GM18505 (cell line): Measurements from ENCODE around the gene PLTP.
"Not testable (repeated sequence)": the region's sequence is repeated elsewhere in the genome, so short reads cannot be mapped to it uniquely, and the experiment has no call there.

ENCODE experiments used
- ATAC-seq: cut with Tn5 transposase; IDR thresholded peaks from one replicate; pipeline ENCODE4 v1.9.1; 2021; ENCODE audit not compliant: unreplicated experiment
- POLR2A ChIP-seq: IDR thresholded peaks from 4 replicates; pipeline ENCODE4 v1.6.1; 2011; ENCODE audit warnings: borderline replicate concordance; ENCODE audit not compliant: insufficient read depth, insufficient read length; ENCODE audit errors: extremely low read depth

PLTP gene

GRCh38 chr20:45905505-45906079, 6.4 kb downstream of the PLTP start:
- no peak for ATAC-seq
- TF ChIP-seq POLR2A = no peak

GRCh38 chr20:45904583-45905504, 7.1 kb downstream of the PLTP start:
- ATAC-seq = no peak

GRCh38 chr20:45902199-45902701, 9.7 kb downstream of the PLTP start:
- no peak for ATAC-seq
- TF ChIP-seq POLR2A = no peak

More at GRCh38 chr20:45904583-45905504, 7.1 kb downstream of the PLTP start:
- TF ChIP-seq POLR2A = no peak

GRCh38 chr20:45901332-45901731, 10.6 kb downstream of the PLTP start:
- not testable (repeated sequence) for ATAC-seq

- TF ChIP-seq POLR2A = no peak
- ATAC-seq = no peak
These were observed 12.7 kb downstream of the PLTP start for GRCh38 chr20:45899046-45899835.

GRCh38 chr20:45898285-45898684, 13.7 kb downstream of the PLTP start:
- no peak for TF ChIP-seq POLR2A

GRCh38 chr20:45897692-45898091, 14.3 kb downstream of the PLTP start:
- ATAC-seq = no peak
- no peak for TF ChIP-seq POLR2A

More at GRCh38 chr20:45898285-45898684, 13.7 kb downstream of the PLTP start:
- ATAC-seq = no peak

GRCh38 chr20:45897289-45897688, 14.7 kb downstream of the PLTP start:
- no peak for TF ChIP-seq POLR2A
- ATAC-seq = no peak

- TF ChIP-seq POLR2A = no peak
- no peak for ATAC-seq
These were observed 15.3 kb downstream of the PLTP start for GRCh38 chr20:45896641-45897161.

GRCh38 chr20:45894797-45895196, 17.2 kb downstream of the PLTP start:
- TF ChIP-seq POLR2A = no peak
- no peak for ATAC-seq

- ATAC-seq = no peak
- no peak for TF ChIP-seq POLR2A
These were observed 18.1 kb downstream of the PLTP start for GRCh38 chr20:45893831-45894230.

GRCh38 chr20:45892828-45893500, 19.0 kb downstream of the PLTP start:
- ATAC-seq = no peak
- TF ChIP-seq POLR2A = no peak
